Thyroid gland (tissue), 4 donors: ENCODE results near the gene SH3TC1.

ENCODE experiments used
- CTCF ChIP-seq, 6 experiments: fragments of 200-600 bp in 3 of 6; fragments of 450-650 bp in 3 of 6; sonication (generic) in 3 of 6; IDR thresholded peaks; one replicate each; pipeline ENCODE4 v1.5.1; 2016 to 2019; ENCODE audit warnings: antibody characterized with exemption in 6 of 6, mild to moderate bottlenecking in 2 of 6, inconsistent platforms in 1 of 6, moderate library complexity in 1 of 6
- POLR2A ChIP-seq, 2 donors: fragments of 450-650 bp; IDR thresholded peaks; one replicate each; pipeline ENCODE4 v1.6.1; 2017; ENCODE audit warnings: antibody characterized with exemption in 2 of 2, mild to moderate bottlenecking in 2 of 2, moderate library complexity in 1 of 2

GRCh38 chr4:8238515-8239053, 39.5 kb downstream of the SH3TC1 start:
- TF ChIP-seq POLR2A (IDR thresholded peaks at IDR 0.05) (no peak), CTCF (IDR thresholded peaks at IDR 0.05) (peak in 1 of 6 experiments; percentile 23)
